A172 (cell line): ENCODE data around the gene PTPRD. TPM values are rescaled to one million over a fixed set of nuclear protein-coding genes. Genes with fewer than 3 reads are reported as not detected.

Source experiments
- DNase-seq: peaks from one replicate; pipeline ENCODE4 v3.0.0-alpha.2; 2015; ENCODE audit warnings: low spot score
- total RNA-seq: library from RNA; depleted of rRNA; stranded (reverse); fragments of >200 nt; shearing (Covaris generic); gene quantifications from 2 replicates; pipeline ENCODE4 v1.2.3, GENCODE V29; 2014

The PTPRD gene
- total RNA-seq, 1 experiment from 2014 or later: 0.71 TPM

GRCh38 chr9:8832386-8832785, 1780.4 kb downstream of the PTPRD start:
- DNase-seq: no peak

GRCh38 chr9:8831568-8831967, 1781.2 kb downstream of the PTPRD start:
- DNase-seq: no peak

- no peak for DNase-seq
Measured at GRCh38 chr9:8826281-8826680, 1786.5 kb downstream of the PTPRD start.

- DNase-seq: no peak
Measured at GRCh38 chr9:8825585-8826147, 1787.1 kb downstream of the PTPRD start.

- DNase-seq: no peak
Measured at GRCh38 chr9:8823131-8823895, 1789.5 kb downstream of the PTPRD start.

- no peak for DNase-seq
Measured at GRCh38 chr9:8822667-8823025, 1790.2 kb downstream of the PTPRD start.

GRCh38 chr9:8821910-8822666, 1790.7 kb downstream of the PTPRD start:
- no peak for DNase-seq

- DNase-seq: no peak
Measured at GRCh38 chr9:8817335-8817734, 1795.5 kb downstream of the PTPRD start.

- no peak for DNase-seq
Measured at GRCh38 chr9:8816361-8816760, 1796.4 kb downstream of the PTPRD start.

- DNase-seq: no peak
Measured at GRCh38 chr9:8815931-8816330, 1796.9 kb downstream of the PTPRD start.

- DNase-seq: no peak
Measured at GRCh38 chr9:8815219-8815618, 1797.6 kb downstream of the PTPRD start.

GRCh38 chr9:8812888-8813287, 1799.9 kb downstream of the PTPRD start:
- no peak for DNase-seq

GRCh38 chr9:8809741-8810140, 1803.1 kb downstream of the PTPRD start:
- DNase-seq: no peak

- no peak for DNase-seq
Measured at GRCh38 chr9:8806150-8806549, 1806.7 kb downstream of the PTPRD start.

GRCh38 chr9:8804613-8805012, 1808.2 kb downstream of the PTPRD start:
- no peak for DNase-seq

GRCh38 chr9:8802242-8802641, 1810.6 kb downstream of the PTPRD start:
- DNase-seq: no peak

GRCh38 chr9:8800196-8800595, 1812.6 kb downstream of the PTPRD start:
- no peak for DNase-seq

- DNase-seq: no peak
Measured at GRCh38 chr9:8799615-8800014, 1813.2 kb downstream of the PTPRD start.

- no peak for DNase-seq
Measured at GRCh38 chr9:8799206-8799605, 1813.6 kb downstream of the PTPRD start.

GRCh38 chr9:8784838-8785237, 1828.0 kb downstream of the PTPRD start:
- DNase-seq: no peak

GRCh38 chr9:8783941-8784340, 1828.9 kb downstream of the PTPRD start:
- no peak for DNase-seq

- no peak for DNase-seq
Measured at GRCh38 chr9:8782237-8782636, 1830.6 kb downstream of the PTPRD start.

- no peak for DNase-seq
Measured at GRCh38 chr9:8781458-8781857, 1831.3 kb downstream of the PTPRD start.
